Measurements from ENCODE around the gene AS3MT. TPM values are rescaled to one million over a fixed set of nuclear protein-coding genes. Genes with fewer than 3 reads are reported as not detected.
A peak's percentile ranks its signal among the peaks of the same experiment; 100 is the strongest.
"Not testable (repeated sequence)": the region's sequence is repeated elsewhere in the genome, so short reads cannot be mapped to it uniquely, and the experiment has no call there.

The AS3MT gene
- total RNA-seq, 2 experiments from 2014 or later, result 1.1 to 1.3 TPM

- peaks cover 2% of the 10 kb centered on the region for H3K27me3 Mint-ChIP-seq
- H3K4me3 Mint-ChIP-seq, result peak within 1 kb of the TSS; percentile 92
- peaks cover 15% of the 10 kb centered on the region for H3K36me3 Mint-ChIP-seq
- H3K27ac Mint-ChIP-seq, result peak within 1 kb of the TSS; percentile 93
- POLR2A ChIA-PET, result interaction anchor here (0.6 to 3.5 kb wide), 14 partner anchors 16 to 554 kb away, joined by 3 to 21 read pairs (median 4); partner anchors contain the start of genes ARL3, BORCS7, NT5C2 and SFXN2
- peak; percentile 87 for ATAC-seq (ENCODE audit: low read depth)
- DNase-seq, result peak; percentile 98
- H3K4me1 Mint-ChIP-seq, result peaks cover 53% of the 10 kb centered on the region
- H3K9me3 Mint-ChIP-seq, result no peaks in the 10 kb centered on the region
Measured at GRCh38 chr10:102917962-102918816, 48.9 kb downstream of the AS3MT start, which contains the start of gene CNNM2. Gene CNNM2, plus strand, starts transcription at chr10:102918294. Its CDS starts 187 bp downstream, at chr10:102918481.

DNA sequence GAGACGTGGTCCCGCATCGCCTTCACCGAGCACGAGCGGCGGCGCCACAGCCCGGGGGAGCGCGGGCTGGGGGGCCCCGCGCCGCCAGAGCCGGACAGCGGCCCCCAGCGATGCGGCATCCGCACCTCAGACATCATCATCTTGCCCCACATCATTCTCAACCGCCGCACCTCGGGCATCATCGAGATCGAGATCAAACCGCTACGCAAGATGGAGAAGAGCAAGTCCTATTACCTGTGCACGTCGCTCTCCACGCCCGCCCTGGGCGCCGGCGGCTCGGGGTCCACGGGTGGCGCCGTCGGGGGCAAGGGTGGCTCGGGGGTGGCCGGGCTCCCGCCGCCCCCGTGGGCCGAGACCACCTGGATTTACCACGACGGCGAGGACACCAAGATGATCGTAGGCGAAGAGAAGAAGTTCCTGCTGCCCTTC lies 49.6 kb downstream of the AS3MT start:
- ATAC-seq (ENCODE audit: low read depth) (no peak), DNase-seq (peak; percentile 64)
- Mint-ChIP-seq H3K9me3 (no peaks in the 10 kb centered on the region), H3K27ac (no peak overlapping the region), H3K27me3 (peaks cover 2% of the 10 kb centered on the region), H3K4me3 (peak overlapping the region; percentile 92), H3K4me1 (peaks cover 55% of the 10 kb centered on the region), H3K36me3 (peaks cover 15% of the 10 kb centered on the region)
- POLR2A ChIA-PET, result interaction anchor here (1.0 to 3.5 kb wide), 10 partner anchors 17 to 553 kb away, joined by 3 to 21 read pairs (median 6); partner anchors contain the start of genes BORCS7 and NT5C2

DNA sequence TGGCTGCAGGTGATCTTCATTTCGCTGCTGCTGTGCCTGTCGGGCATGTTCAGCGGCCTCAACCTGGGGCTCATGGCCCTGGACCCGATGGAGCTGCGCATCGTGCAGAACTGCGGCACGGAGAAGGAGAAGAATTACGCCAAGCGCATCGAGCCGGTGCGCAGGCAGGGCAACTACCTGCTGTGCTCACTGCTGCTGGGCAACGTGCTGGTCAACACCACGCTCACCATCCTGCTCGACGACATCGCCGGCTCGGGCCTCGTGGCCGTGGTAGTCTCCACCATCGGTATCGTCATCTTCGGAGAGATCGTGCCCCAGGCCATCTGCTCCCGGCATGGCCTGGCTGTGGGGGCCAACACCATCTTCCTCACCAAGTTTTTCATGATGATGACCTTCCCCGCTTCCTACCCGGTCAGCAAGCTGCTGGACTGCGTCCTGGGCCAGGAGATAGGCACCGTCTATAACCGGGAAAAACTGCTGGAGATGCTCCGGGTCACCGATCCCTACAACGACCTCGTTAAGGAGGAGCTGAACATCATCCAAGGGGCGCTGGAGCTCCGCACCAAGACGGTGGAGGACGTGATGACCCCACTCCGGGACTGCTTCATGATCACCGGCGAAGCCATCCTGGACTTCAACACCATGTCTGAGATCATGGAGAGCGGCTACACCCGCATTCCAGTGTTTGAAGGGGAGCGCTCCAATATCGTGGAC lies 50.1 kb downstream of the AS3MT start:
- DNase-seq (no peak), ATAC-seq (ENCODE audit: low read depth) (no peak)
- Mint-ChIP-seq H3K9me3 (no peaks in the 10 kb centered on the region), H3K36me3 (peaks cover 15% of the 10 kb centered on the region), H3K27me3 (peaks cover 2% of the 10 kb centered on the region), H3K27ac (peak overlapping the region; percentile 32), H3K4me1 (peaks cover 53% of the 10 kb centered on the region), H3K4me3 (peak overlapping the region; percentile 92)
- POLR2A ChIA-PET, result interaction anchor here (0.6 to 3.5 kb wide), 4 partner anchors 135 to 1785 kb away, joined by 3 to 21 read pairs (median 10); no protein-coding TSS in a partner anchor

- H3K27me3 Mint-ChIP-seq, result peaks cover 2% of the 10 kb centered on the region
- peak overlapping the region; percentile 52 for H3K27ac Mint-ChIP-seq
- DNase-seq, result no peak
- POLR2A ChIA-PET, result interaction anchor here (0.6 to 3.5 kb wide), 4 partner anchors 134 to 1786 kb away, joined by 3 to 15 read pairs (median 4); no protein-coding TSS in a partner anchor
- peaks cover 12% of the 10 kb centered on the region for H3K36me3 Mint-ChIP-seq
- peak overlapping the region; percentile 92 for H3K4me3 Mint-ChIP-seq
- no peak for ATAC-seq (ENCODE audit: low read depth)
- H3K4me1 Mint-ChIP-seq, result peaks cover 49% of the 10 kb centered on the region
- H3K9me3 Mint-ChIP-seq, result no peaks in the 10 kb centered on the region
Measured at GRCh38 chr10:102919992-102920739, 50.9 kb downstream of the AS3MT start.

DNA sequence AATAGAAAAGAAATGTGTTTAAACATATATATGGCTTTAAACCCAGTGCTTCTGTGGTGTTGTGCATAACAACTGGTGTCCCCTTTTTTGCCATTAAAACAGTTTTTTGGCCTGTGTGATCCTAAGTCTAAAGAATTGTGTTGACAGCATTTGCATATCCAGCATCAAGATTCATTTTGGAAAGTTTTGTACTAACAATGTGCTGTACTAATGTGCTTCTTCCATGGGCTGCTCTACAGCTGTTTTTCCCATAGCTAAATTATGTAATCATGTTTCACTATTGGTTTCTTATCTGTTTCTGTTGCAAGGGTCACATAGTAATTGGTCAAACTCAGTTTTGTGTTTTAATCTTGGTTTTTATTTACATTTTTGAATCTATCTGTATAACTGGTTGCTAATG lies 54.3 kb downstream of the AS3MT start:
- Mint-ChIP-seq H3K27ac (no peak overlapping the region), H3K36me3 (peaks cover 16% of the 10 kb centered on the region)

DNA sequence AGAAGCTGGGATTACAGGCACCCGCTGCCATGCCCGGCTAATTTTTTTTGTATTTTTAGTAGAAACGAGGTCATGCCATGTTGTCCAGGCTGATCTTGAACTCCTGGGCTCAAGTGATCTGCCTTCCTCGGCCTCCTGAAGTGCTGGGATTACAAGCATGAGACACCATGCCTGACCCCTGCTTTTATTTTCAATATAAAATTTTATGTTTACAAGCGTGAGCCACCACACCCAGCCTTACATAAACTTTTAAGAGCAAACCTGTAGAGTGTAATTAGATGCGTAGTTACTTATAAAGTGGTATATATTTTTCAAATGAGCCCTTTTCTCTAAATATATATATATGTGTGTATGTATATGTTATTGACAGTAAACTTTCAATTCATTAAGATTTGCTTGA lies 57.6 kb downstream of the AS3MT start:
- Mint-ChIP-seq H3K36me3 (peaks cover 8% of the 10 kb centered on the region), H3K27ac (no peak overlapping the region), H3K4me1 (peaks cover 18% of the 10 kb centered on the region), H3K27me3 (no peaks in the 10 kb centered on the region), H3K9me3 (no peaks in the 10 kb centered on the region), H3K4me3 (no peak overlapping the region)
- DNase-seq (no peak), ATAC-seq (ENCODE audit: low read depth) (no peak)
- POLR2A ChIA-PET, result no interaction called here

More for the DNA sequence above, 54.3 kb downstream of the AS3MT start:
- Mint-ChIP-seq H3K4me3 (no peak overlapping the region), H3K9me3 (no peaks in the 10 kb centered on the region), H3K27me3 (peaks cover 2% of the 10 kb centered on the region), H3K4me1 (peaks cover 41% of the 10 kb centered on the region)
- DNase-seq, result no peak
- POLR2A ChIA-PET, result interaction anchor here (1.3 kb wide), 1 partner anchor 131 kb away, joined by 3 read pairs; no protein-coding TSS in a partner anchor
- no peak for ATAC-seq (ENCODE audit: low read depth)

- Mint-ChIP-seq H3K27ac (no peak overlapping the region), H3K4me1 (peaks cover 15% of the 10 kb centered on the region), H3K27me3 (no peaks in the 10 kb centered on the region), H3K9me3 (no peaks in the 10 kb centered on the region), H3K36me3 (peaks cover 7% of the 10 kb centered on the region), H3K4me3 (no peak overlapping the region)
- ATAC-seq (ENCODE audit: low read depth) (no peak), DNase-seq (no peak)
- POLR2A ChIA-PET, result no interaction called here
Measured at GRCh38 chr10:102927311-102928010, 58.2 kb downstream of the AS3MT start.

GRCh38 chr10:102928442-102928841 lies 59.2 kb downstream of the AS3MT start:
- H3K9me3 Mint-ChIP-seq; H3K27ac Mint-ChIP-seq; ATAC-seq (ENCODE audit: low read depth); H3K27me3 Mint-ChIP-seq; H3K4me1 Mint-ChIP-seq; H3K36me3 Mint-ChIP-seq; DNase-seq; POLR2A ChIA-PET; H3K4me3 Mint-ChIP-seq: not testable (repeated sequence)

DNA sequence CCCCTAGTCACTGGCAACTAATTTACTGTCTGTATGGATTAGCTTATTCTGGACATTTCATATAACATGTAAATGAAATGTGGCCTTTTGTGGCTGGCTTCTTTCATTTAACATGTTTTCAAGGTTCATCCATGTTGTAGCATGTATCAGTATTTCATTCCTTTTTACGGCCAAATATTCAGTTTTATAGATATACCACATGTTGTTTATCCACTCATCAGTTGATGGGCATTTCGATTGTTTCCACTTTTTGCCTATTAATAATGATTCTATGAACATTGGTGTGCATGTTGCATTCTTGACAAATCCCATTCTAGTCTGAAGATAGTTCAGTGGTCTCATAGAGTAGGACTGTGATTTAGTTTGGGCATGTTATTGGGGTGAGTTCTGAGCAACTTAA lies 61.5 kb downstream of the AS3MT start:
- Mint-ChIP-seq H3K27ac (no peak overlapping the region), H3K27me3 (no peaks in the 10 kb centered on the region), H3K9me3 (no peaks in the 10 kb centered on the region), H3K4me3 (no peak overlapping the region), H3K4me1 (peaks cover 7% of the 10 kb centered on the region), H3K36me3 (peaks cover 7% of the 10 kb centered on the region)
- DNase-seq (no peak), ATAC-seq (ENCODE audit: low read depth) (no peak)
- POLR2A ChIA-PET, result no interaction called here

DNA sequence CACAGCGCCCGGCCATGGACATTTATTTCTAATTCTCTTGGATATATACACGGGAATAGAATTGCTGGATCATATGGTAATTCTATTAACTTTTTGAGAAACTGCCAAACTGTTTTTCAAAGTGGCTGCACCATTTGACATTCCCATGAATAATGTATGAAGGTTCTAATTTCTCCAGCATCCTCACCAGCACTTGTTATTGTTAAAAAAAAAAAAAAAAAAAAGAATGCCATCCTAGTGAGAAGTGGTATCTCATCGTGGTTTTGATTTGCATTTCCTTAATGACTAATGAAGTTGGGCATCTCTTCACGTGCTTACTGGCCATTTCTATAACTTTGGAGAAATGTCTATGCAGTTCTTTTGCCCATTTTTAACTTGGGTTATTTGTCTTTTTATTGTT lies 62.4 kb downstream of the AS3MT start:
- Mint-ChIP-seq H3K27ac (no peak overlapping the region), H3K4me1 (peaks cover 17% of the 10 kb centered on the region), H3K4me3 (no peak overlapping the region), H3K36me3 (peaks cover 7% of the 10 kb centered on the region), H3K9me3 (no peaks in the 10 kb centered on the region), H3K27me3 (no peaks in the 10 kb centered on the region)
- POLR2A ChIA-PET, result no interaction called here
- no peak for DNase-seq
- no peak for ATAC-seq (ENCODE audit: low read depth)

DNA sequence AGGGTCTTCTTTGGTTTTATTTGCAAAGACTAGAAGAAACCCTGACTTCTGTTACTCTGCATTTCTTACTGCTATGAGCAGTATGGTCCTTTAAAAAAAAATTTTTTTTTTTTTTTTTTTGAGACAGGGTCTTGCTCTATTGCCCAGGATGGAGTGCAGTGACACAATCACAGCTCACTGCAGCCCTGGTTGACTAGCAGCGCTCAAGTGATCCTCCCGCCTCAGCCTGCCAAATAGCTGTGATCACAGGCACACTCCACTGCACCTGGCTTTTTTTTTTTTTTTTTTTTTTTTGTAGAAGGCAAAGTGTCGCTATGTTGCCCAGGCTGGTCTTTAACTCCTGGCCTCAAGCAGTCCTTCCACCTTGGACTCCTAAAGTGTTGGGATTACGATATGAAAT lies 66.2 kb downstream of the AS3MT start:
- Mint-ChIP-seq H3K27ac (no peak overlapping the region), H3K4me3 (no peak overlapping the region), H3K36me3 (peaks cover 3% of the 10 kb centered on the region), H3K4me1 (peaks cover 11% of the 10 kb centered on the region), H3K27me3 (no peaks in the 10 kb centered on the region), H3K9me3 (no peaks in the 10 kb centered on the region)
- POLR2A ChIA-PET, result interaction anchor here (0.7 kb wide), 1 partner anchor 219 kb away, joined by 6 read pairs; no protein-coding TSS in a partner anchor
- ATAC-seq (ENCODE audit: low read depth) (no peak), DNase-seq (no peak)

DNA sequence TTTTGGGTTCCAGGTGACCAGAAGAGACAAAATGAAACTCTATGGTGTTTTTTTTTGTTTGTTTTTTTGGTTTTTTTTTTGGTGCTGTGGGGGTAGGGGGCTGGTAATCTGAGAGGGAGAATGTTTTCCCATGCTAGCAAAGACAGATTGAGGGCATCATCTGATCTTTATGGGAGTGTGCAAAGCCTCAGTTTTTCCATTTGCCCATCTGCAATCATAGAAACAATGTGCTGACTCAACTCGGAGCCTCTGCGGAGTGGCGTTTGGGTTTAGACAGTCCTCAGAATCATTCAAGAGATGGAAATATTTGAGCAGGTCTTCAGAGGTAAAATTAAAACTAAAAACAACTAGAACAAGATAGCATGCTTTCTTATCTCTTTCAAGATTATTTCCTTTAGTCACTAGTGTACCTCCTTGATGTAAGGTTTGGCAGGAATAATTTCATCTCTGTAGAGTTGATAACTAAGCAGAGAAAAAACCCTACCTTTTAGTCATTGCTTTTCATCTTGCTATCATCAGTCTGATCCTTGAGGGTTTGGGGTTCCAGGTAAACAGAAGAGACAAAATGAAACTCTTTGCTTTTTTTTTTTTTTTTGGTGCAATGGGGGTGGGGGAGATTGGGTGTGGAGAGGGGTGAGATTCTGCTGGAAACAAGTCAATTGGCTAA lies 66.8 kb downstream of the AS3MT start:
- peaks cover 11% of the 10 kb centered on the region for H3K4me1 Mint-ChIP-seq
- no peaks in the 10 kb centered on the region for H3K9me3 Mint-ChIP-seq
- POLR2A ChIA-PET, result no interaction called here
- H3K36me3 Mint-ChIP-seq, result peaks cover 3% of the 10 kb centered on the region
- H3K27ac Mint-ChIP-seq, result no peak overlapping the region
- DNase-seq, result no peak
- no peak for ATAC-seq (ENCODE audit: low read depth)
- H3K27me3 Mint-ChIP-seq, result no peaks in the 10 kb centered on the region
- H3K4me3 Mint-ChIP-seq, result no peak overlapping the region

Measured in activated naive CD8-positive, alpha-beta T cell treated with anti-CD3 and anti-CD28 coated beads, Interleukin-2, amount 10 ng/mL, durations not matched to agents 7 days and 5 days (primary cell).